ENCODE measurements around the gene SLC45A1. TPM values are rescaled to one million over a fixed set of nuclear protein-coding genes. Genes with fewer than 3 reads are reported as not detected.

The SLC45A1 gene
- total RNA-seq, 1 experiment from 2014 or later, result 13.8 TPM

DNA sequence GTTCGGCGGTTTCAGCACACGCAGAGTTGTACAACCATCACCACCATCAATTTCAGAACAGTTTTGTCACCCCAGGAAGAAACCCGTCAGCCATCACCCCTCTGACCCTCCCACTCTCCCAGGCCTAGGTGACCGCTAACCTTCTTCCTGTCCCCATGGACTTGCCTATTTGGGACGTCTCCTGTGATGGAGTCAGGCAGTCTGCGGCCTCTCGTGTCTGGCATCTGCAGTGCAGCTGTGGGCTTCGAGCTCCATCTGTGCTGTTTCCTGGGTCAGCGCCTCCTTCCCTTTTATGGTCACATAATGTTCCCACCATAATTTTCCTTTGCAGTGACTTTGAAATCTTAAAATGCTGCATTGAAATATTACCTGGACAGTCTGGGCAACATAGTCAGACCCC is 24.4 kb downstream of the SLC45A1 start (continued):
- TF ChIP-seq, protein P1, sequence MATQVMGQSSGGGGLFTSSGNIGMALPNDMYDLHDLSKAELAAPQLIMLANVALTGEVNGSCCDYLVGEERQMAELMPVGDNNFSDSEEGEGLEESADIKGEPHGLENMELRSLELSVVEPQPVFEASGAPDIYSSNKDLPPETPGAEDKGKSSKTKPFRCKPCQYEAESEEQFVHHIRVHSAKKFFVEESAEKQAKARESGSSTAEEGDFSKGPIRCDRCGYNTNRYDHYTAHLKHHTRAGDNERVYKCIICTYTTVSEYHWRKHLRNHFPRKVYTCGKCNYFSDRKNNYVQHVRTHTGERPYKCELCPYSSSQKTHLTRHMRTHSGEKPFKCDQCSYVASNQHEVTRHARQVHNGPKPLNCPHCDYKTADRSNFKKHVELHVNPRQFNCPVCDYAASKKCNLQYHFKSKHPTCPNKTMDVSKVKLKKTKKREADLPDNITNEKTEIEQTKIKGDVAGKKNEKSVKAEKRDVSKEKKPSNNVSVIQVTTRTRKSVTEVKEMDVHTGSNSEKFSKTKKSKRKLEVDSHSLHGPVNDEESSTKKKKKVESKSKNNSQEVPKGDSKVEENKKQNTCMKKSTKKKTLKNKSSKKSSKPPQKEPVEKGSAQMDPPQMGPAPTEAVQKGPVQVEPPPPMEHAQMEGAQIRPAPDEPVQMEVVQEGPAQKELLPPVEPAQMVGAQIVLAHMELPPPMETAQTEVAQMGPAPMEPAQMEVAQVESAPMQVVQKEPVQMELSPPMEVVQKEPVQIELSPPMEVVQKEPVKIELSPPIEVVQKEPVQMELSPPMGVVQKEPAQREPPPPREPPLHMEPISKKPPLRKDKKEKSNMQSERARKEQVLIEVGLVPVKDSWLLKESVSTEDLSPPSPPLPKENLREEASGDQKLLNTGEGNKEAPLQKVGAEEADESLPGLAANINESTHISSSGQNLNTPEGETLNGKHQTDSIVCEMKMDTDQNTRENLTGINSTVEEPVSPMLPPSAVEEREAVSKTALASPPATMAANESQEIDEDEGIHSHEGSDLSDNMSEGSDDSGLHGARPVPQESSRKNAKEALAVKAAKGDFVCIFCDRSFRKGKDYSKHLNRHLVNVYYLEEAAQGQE (IDR thresholded peaks at IDR 0.05; ENCODE audit: low read depth), result no peak

DNA sequence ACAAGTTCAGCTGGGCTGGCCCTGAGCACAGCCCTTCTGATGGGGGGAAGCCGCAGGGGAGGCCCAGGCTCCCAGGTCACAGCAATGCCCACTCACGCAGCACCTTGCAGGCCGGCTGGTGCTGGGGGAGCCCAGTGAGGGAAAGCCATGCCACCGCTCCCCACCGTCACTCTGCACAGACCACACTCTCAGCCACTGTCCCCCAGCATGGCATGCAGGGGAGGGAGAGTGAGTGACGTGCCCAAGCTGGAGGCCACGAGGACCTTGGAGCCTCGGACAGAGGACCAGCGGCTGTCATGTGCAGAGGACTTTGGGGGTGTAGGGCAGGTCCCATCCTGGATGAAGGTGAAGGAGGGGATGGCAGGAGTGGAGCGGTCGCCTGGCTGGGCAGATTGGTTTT is 25.1 kb downstream of the SLC45A1 start:
- H3K4me3 ChIP-seq (replicated peaks in 1 of 2; ENCODE audit: low read depth in 1 of 2, low read length in 2 of 2), result peak overlapping the region in 1 of 2 experiments; percentile 42; a peak in 1 of 4 replicates
- RAD21 ChIA-PET (ENCODE audit: low non-redundant PET in 1 of 2, low total read pairs in 2 of 2, uncharacterized antibody in 2 of 2, unreplicated experiment in 2 of 2), result interaction anchor here in 1 of 2 experiments (1.0 kb wide), 1 partner anchor 29 kb away, joined by 4 read pairs; no protein-coding TSS in a partner anchor
- no peak overlapping the region for H2AFZ ChIP-seq (ENCODE audit: low read depth, low read length, poor library complexity, severe bottlenecking)
- ATAC-seq, result peak; percentile 52
- H3K79me2 ChIP-seq (ENCODE audit: insufficient read depth, low read length), result no peaks in the 10 kb centered on the region
- intact Hi-C loops (cut with micrococcal nuclease), result no loop called here
- DNase-seq (ENCODE audit: low read depth, low spot score), result no peak
- TF ChIP-seq JUND (IDR thresholded peaks at IDR 0.05), result no peak
- TF ChIP-seq, protein P2, sequence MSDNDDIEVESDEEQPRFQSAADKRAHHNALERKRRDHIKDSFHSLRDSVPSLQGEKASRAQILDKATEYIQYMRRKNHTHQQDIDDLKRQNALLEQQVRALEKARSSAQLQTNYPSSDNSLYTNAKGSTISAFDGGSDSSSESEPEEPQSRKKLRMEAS (IDR thresholded peaks at IDR 0.05), result no peak
- no peak for TF ChIP-seq SP1 (IDR thresholded peaks at IDR 0.05; ENCODE audit: low read depth)
- TF ChIP-seq EZH2 (IDR thresholded peaks at IDR 0.05), result no peak
- TF ChIP-seq EGR1 (IDR thresholded peaks at IDR 0.05; ENCODE audit: low read depth), result no peak
- TF ChIP-seq, protein P3, sequence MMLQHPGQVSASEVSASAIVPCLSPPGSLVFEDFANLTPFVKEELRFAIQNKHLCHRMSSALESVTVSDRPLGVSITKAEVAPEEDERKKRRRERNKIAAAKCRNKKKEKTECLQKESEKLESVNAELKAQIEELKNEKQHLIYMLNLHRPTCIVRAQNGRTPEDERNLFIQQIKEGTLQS (IDR thresholded peaks at IDR 0.05), result no peak
- TF ChIP-seq, protein P1 (IDR thresholded peaks at IDR 0.05; ENCODE audit: low read depth), result no peak
- no peak for TF ChIP-seq POLR2AphosphoS5 (IDR thresholded peaks at IDR 0.05; ENCODE audit: low read depth, low read length)
- no peak for TF ChIP-seq ZNF274 (IDR thresholded peaks at IDR 0.05; ENCODE audit: low read depth, low read length)
- no peak for TF ChIP-seq FOSL1 (IDR thresholded peaks at IDR 0.05; ENCODE audit: low read depth)
- no peak for TF ChIP-seq EZH2phosphoT487 (IDR thresholded peaks at IDR 0.05; ENCODE audit: borderline replicate concordance)
- no peak for TF ChIP-seq ELF1 (IDR thresholded peaks at IDR 0.05; ENCODE audit: borderline replicate concordance, low read depth)
- no peak for TF ChIP-seq POLR2A (IDR thresholded peaks at IDR 0.05; ENCODE audit: borderline replicate concordance, extremely low read depth, insufficient read depth, insufficient read length)
- TF ChIP-seq ZFX (IDR thresholded peaks at IDR 0.05), result no peak
- TF ChIP-seq CBX3 (IDR thresholded peaks at IDR 0.05; ENCODE audit: low read depth), result no peak
- no peak for TF ChIP-seq SIN3A (IDR thresholded peaks at IDR 0.05; ENCODE audit: low read depth)
- H3K9me3 ChIP-seq (ENCODE audit: control insufficient read depth in 1 of 2, insufficient read depth in 1 of 2, low read depth in 1 of 2, low read length in 2 of 2), result no peaks in the 10 kb centered on the region
- H3K4me2 ChIP-seq (ENCODE audit: low read length), result peak overlapping the region; percentile 75
- peaks cover 0 to 3% of the 10 kb centered on the region in 2 experiments; a peak in 1 of 4 replicates for H3K36me3 ChIP-seq (ENCODE audit: control insufficient read depth in 1 of 2, insufficient read depth in 2 of 2, low read length in 2 of 2)
- H3K27ac ChIP-seq (ENCODE audit: low read depth, low read length), result peak overlapping the region; percentile 53
- peak overlapping the region; percentile 58 for H3K9ac ChIP-seq (ENCODE audit: low read length)
- H4K20me1 ChIP-seq (ENCODE audit: insufficient read depth), result no peaks in the 10 kb centered on the region
- POLR2A ChIA-PET, result interaction anchor here (0.6 to 1.2 kb wide), 4 partner anchors 122 to 381 kb away, joined by 3 to 5 read pairs (median 4); partner anchors contain the start of gene PARK7
- 0 out of 2 replicates have a peak, but pooled peaks cover 3% of the 10 kb centered on the region for H3K9me2 ChIP-seq (ENCODE audit: insufficient read depth)
- no peaks in the 10 kb centered on the region for H3K27me3 ChIP-seq (ENCODE audit: insufficient read depth, low read length)
- CTCF ChIA-PET, result interaction anchor here (1.0 to 1.1 kb wide), 2 partner anchors 328 to 368 kb away, joined by 5 read pairs; no protein-coding TSS in a partner anchor
- BruUV-seq (replicated peaks), result no TSS peak
- peaks cover 14 to 28% of the 10 kb centered on the region in 2 experiments for H3K4me1 ChIP-seq (ENCODE audit: control insufficient read depth in 1 of 2, insufficient read depth in 2 of 2, low read length in 2 of 2)

Measured in HCT116 (cell line).